ENCODE measurements around the gene CFAP57.

Gene CFAP57

DNA sequence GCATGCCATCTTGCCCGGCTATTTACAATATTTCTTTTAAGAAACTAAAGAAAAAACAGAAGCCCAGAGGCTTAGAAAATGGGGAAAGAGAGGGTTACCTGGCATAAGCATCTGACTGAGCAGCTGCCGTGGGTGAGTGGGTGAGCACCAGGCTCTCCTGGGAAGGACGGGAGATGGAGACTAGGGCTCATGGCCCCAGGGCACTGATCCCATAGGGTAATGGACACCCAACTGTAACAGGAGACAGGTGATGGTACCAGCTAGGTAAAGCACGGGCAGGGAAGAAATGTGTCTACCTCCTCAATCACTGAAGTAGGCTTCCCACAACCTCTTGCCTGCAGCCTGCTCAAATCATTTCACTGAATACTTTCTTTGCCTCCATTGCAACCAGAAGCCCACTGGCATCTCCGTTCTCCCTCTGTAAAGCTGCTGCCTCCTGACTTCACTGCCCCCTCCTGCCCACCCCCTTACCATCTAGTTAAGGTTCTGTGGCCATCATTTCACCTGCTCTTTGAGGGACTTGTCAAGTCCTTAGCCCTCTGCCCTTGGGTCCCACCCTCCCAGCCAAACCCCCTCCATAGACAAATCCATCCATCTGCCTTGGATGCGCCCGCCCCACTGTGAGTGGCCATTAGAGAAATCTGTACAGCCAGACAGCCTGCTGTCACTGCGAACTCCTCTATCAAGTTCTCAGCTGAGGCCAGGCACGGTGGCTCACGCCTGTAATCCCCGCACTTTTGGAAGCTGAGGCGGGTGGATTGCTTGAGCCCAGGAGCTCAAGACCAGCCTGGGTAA lies 103.9 kb downstream of the CFAP57 start:
- ChIA-PET CTCF (no interaction called here), POLR2A (no interaction called here)
- TF ChIP-seq SUZ12 (IDR thresholded peaks at IDR 0.05) (no peak), FOXM1 (IDR thresholded peaks at IDR 0.05; ENCODE audit: borderline replicate concordance) (no peak), BHLHE40 (IDR thresholded peaks at IDR 0.05; ENCODE audit: borderline replicate concordance) (no peak), TARDBP (IDR thresholded peaks at IDR 0.05) (no peak), SP1 (IDR thresholded peaks at IDR 0.05) (no peak), NFRKB (IDR thresholded peaks at IDR 0.05) (no peak), L3MBTL2 (conservative IDR thresholded peaks at IDR 0.05) (no peak), LEF1 (IDR thresholded peaks at IDR 0.05; ENCODE audit: borderline replicate concordance) (no peak), ZNF384 (IDR thresholded peaks at IDR 0.05) (no peak), HDGF (IDR thresholded peaks at IDR 0.05; ENCODE audit: borderline replicate concordance) (no peak), ARNT (IDR thresholded peaks at IDR 0.05) (no peak), FOXA1 (IDR thresholded peaks at IDR 0.05) (no peak)
- TF ChIP-seq, protein P1, sequence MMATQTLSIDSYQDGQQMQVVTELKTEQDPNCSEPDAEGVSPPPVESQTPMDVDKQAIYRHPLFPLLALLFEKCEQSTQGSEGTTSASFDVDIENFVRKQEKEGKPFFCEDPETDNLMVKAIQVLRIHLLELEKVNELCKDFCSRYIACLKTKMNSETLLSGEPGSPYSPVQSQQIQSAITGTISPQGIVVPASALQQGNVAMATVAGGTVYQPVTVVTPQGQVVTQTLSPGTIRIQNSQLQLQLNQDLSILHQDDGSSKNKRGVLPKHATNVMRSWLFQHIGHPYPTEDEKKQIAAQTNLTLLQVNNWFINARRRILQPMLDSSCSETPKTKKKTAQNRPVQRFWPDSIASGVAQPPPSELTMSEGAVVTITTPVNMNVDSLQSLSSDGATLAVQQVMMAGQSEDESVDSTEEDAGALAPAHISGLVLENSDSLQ (IDR thresholded peaks at IDR 0.05): no peak
- DNase-seq (ENCODE audit: extremely low spot score): no peak

- CTCF ChIA-PET: no interaction called here
- DNase-seq (ENCODE audit: extremely low spot score): no peak
- POLR2A ChIA-PET: no interaction called here
- TF ChIP-seq SP1 (IDR thresholded peaks at IDR 0.05) (no peak), ZNF384 (IDR thresholded peaks at IDR 0.05) (no peak), FOXA1 (IDR thresholded peaks at IDR 0.05) (no peak), L3MBTL2 (conservative IDR thresholded peaks at IDR 0.05) (no peak), TARDBP (IDR thresholded peaks at IDR 0.05) (no peak)
Measured at GRCh38 chr1:43276673-43277072, 104.5 kb downstream of the CFAP57 start.

- TF ChIP-seq NFRKB (IDR thresholded peaks at IDR 0.05): no peak
- no peak for TF ChIP-seq L3MBTL2 (conservative IDR thresholded peaks at IDR 0.05)
- TF ChIP-seq ELF4 (IDR thresholded peaks at IDR 0.05): no peak
- TF ChIP-seq TARDBP (IDR thresholded peaks at IDR 0.05): no peak
- TF ChIP-seq BHLHE40 (IDR thresholded peaks at IDR 0.05; ENCODE audit: borderline replicate concordance): no peak
- no peak for TF ChIP-seq SP1 (IDR thresholded peaks at IDR 0.05)
- no peak for TF ChIP-seq ZNF384 (IDR thresholded peaks at IDR 0.05)
- TF ChIP-seq, protein P1 (IDR thresholded peaks at IDR 0.05): no peak
- no peak for TF ChIP-seq FOXM1 (IDR thresholded peaks at IDR 0.05; ENCODE audit: borderline replicate concordance)
- TF ChIP-seq FOXA1 (IDR thresholded peaks at IDR 0.05): no peak
- TF ChIP-seq ARNT (IDR thresholded peaks at IDR 0.05): no peak
- POLR2A ChIA-PET: no interaction called here
- no peak for DNase-seq (ENCODE audit: extremely low spot score)
- CTCF ChIA-PET: no interaction called here
Measured at GRCh38 chr1:43277116-43277876, 105.2 kb downstream of the CFAP57 start.

GRCh38 chr1:43279161-43279560 lies 107.0 kb downstream of the CFAP57 start:
- ChIA-PET POLR2A (no interaction called here), CTCF (no interaction called here)
- no peak for TF ChIP-seq SUZ12 (IDR thresholded peaks at IDR 0.05)
- no peak for TF ChIP-seq CTBP1 (IDR thresholded peaks at IDR 0.05; ENCODE audit: borderline replicate concordance)
- no peak for TF ChIP-seq NFRKB (IDR thresholded peaks at IDR 0.05)
- no peak for TF ChIP-seq ELF4 (IDR thresholded peaks at IDR 0.05)
- no peak for TF ChIP-seq FOXK2 (IDR thresholded peaks at IDR 0.05)
- TF ChIP-seq FOXA1 (IDR thresholded peaks at IDR 0.05): no peak
- DNase-seq (ENCODE audit: extremely low spot score): no peak

GRCh38 chr1:43279666-43280065 lies 107.5 kb downstream of the CFAP57 start:
- ChIA-PET CTCF (no interaction called here), POLR2A (no interaction called here)
- no peak for DNase-seq (ENCODE audit: extremely low spot score)
- no peak for TF ChIP-seq LEF1 (IDR thresholded peaks at IDR 0.05; ENCODE audit: borderline replicate concordance)
- TF ChIP-seq NFRKB (IDR thresholded peaks at IDR 0.05): no peak
- TF ChIP-seq ARNT (IDR thresholded peaks at IDR 0.05): no peak
- no peak for TF ChIP-seq ZNF384 (IDR thresholded peaks at IDR 0.05)
- no peak for TF ChIP-seq FOXK2 (IDR thresholded peaks at IDR 0.05)
- no peak for TF ChIP-seq FOXA1 (IDR thresholded peaks at IDR 0.05)
- no peak for TF ChIP-seq HDGF (IDR thresholded peaks at IDR 0.05; ENCODE audit: borderline replicate concordance)
- TF ChIP-seq CTBP1 (IDR thresholded peaks at IDR 0.05; ENCODE audit: borderline replicate concordance): no peak
- no peak for TF ChIP-seq TARDBP (IDR thresholded peaks at IDR 0.05)
- TF ChIP-seq FOXM1 (IDR thresholded peaks at IDR 0.05; ENCODE audit: borderline replicate concordance): no peak
- no peak for TF ChIP-seq ELF4 (IDR thresholded peaks at IDR 0.05)
- TF ChIP-seq SUZ12 (IDR thresholded peaks at IDR 0.05): no peak
- no peak for TF ChIP-seq SP1 (IDR thresholded peaks at IDR 0.05)
- TF ChIP-seq BHLHE40 (IDR thresholded peaks at IDR 0.05; ENCODE audit: borderline replicate concordance): no peak
- TF ChIP-seq, protein P1 (IDR thresholded peaks at IDR 0.05): no peak
- no peak for TF ChIP-seq L3MBTL2 (conservative IDR thresholded peaks at IDR 0.05)

DNA sequence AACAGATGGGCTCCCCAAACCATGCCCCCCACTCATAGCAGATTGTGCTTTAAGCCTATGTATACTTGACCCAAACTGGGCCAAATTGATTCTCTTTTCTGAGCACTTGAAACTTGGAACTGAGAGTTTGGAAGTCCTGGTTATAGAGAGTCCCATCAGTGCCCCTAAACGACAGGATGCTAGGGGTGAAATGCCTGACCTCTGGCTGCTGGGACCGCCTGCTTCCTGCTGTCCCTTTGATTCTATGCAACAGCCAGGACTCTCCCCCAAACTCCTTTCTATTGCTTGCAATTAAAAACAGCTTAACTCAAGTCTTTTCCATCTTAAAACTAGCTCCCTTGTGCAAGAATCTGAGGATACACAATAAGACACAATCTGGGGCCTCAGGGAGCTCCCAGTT lies 108.6 kb downstream of the CFAP57 start:
- CTCF ChIA-PET: no interaction called here
- DNase-seq (ENCODE audit: extremely low spot score): no peak
- POLR2A ChIA-PET: no interaction called here
- TF ChIP-seq SUZ12 (IDR thresholded peaks at IDR 0.05): no peak
- TF ChIP-seq, protein P1 (IDR thresholded peaks at IDR 0.05): no peak
- no peak for TF ChIP-seq L3MBTL2 (conservative IDR thresholded peaks at IDR 0.05)
- no peak for TF ChIP-seq NFRKB (IDR thresholded peaks at IDR 0.05)
- TF ChIP-seq CTBP1 (IDR thresholded peaks at IDR 0.05; ENCODE audit: borderline replicate concordance): no peak
- no peak for TF ChIP-seq ARNT (IDR thresholded peaks at IDR 0.05)
- TF ChIP-seq FOXK2 (IDR thresholded peaks at IDR 0.05): no peak
